ENCODE measurements around the gene TBC1D32.

TBC1D32 gene

GRCh38 chr6:121235386-121235785 is 98.9 kb downstream of the TBC1D32 start:
- no peaks in the 10 kb centered on the region for H3K79me2 ChIP-seq (ENCODE audit: control insufficient read depth, low read length)
- no peaks in the 10 kb centered on the region for H3F3A ChIP-seq (ENCODE audit: control insufficient read depth, insufficient read depth)
- H3K36me3 ChIP-seq (ENCODE audit: control insufficient read depth, low read length), result no peaks in the 10 kb centered on the region
- TF ChIP-seq CTCF (IDR thresholded peaks at IDR 0.05; ENCODE audit: low read depth, low read length, poor library complexity, severe bottlenecking), result no peak
- H3K27me3 ChIP-seq (ENCODE audit: control insufficient read depth, low read length), result no peaks in the 10 kb centered on the region
- no peaks in the 10 kb centered on the region for H3K4me1 ChIP-seq (ENCODE audit: control insufficient read depth, low read length)
- no peak overlapping the region for H3K27ac ChIP-seq (ENCODE audit: low read depth, low read length)
- H3K4me3 ChIP-seq (ENCODE audit: low read length), result no peak overlapping the region
- no peaks in the 10 kb centered on the region for H3K9me2 ChIP-seq (replicated peaks; ENCODE audit: control insufficient read depth, low read length)
- no peaks in the 10 kb centered on the region for H3K9me3 ChIP-seq (ENCODE audit: control insufficient read depth, insufficient read depth, low read length)
- no peaks in the 10 kb centered on the region for H4K20me1 ChIP-seq (ENCODE audit: control insufficient read depth, insufficient read depth, low read depth, low read length)
- no peak overlapping the region for H3K4me2 ChIP-seq (ENCODE audit: low read length)

GRCh38 chr6:121223930-121224329 is 110.3 kb downstream of the TBC1D32 start:
- H3K4me1 ChIP-seq (ENCODE audit: control insufficient read depth, low read length), result no peaks in the 10 kb centered on the region
- no peaks in the 10 kb centered on the region for H3K36me3 ChIP-seq (ENCODE audit: control insufficient read depth, low read length)
- no peaks in the 10 kb centered on the region for H3K9me3 ChIP-seq (ENCODE audit: control insufficient read depth, insufficient read depth, low read length)
- H3K79me2 ChIP-seq (ENCODE audit: control insufficient read depth, low read length), result no peaks in the 10 kb centered on the region
- no peaks in the 10 kb centered on the region for H4K20me1 ChIP-seq (ENCODE audit: control insufficient read depth, insufficient read depth, low read depth, low read length)
- no peaks in the 10 kb centered on the region for H3K9me2 ChIP-seq (replicated peaks; ENCODE audit: control insufficient read depth, low read length)
- no peak overlapping the region for H3K27ac ChIP-seq (ENCODE audit: low read depth, low read length)
- no peak overlapping the region for H3K4me3 ChIP-seq (ENCODE audit: low read length)
- H3K4me2 ChIP-seq (ENCODE audit: low read length), result no peak overlapping the region
- TF ChIP-seq CTCF (IDR thresholded peaks at IDR 0.05; ENCODE audit: low read depth, low read length, poor library complexity, severe bottlenecking) (no peak), EZH2phosphoT487 (IDR thresholded peaks at IDR 0.05; ENCODE audit: borderline replicate concordance, low read length) (no peak)
- no peaks in the 10 kb centered on the region for H3K27me3 ChIP-seq (ENCODE audit: control insufficient read depth, low read length)
- no peaks in the 10 kb centered on the region for H3F3A ChIP-seq (ENCODE audit: control insufficient read depth, insufficient read depth)

GRCh38 chr6:121223212-121223611 is 111.1 kb downstream of the TBC1D32 start:
- no peak for TF ChIP-seq CTCF (IDR thresholded peaks at IDR 0.05; ENCODE audit: low read depth, low read length, poor library complexity, severe bottlenecking)
- H3K9me2 ChIP-seq (replicated peaks; ENCODE audit: control insufficient read depth, low read length), result no peaks in the 10 kb centered on the region

GRCh38 chr6:121222656-121223055 is 111.6 kb downstream of the TBC1D32 start:
- Histone ChIP-seq H3K4me1 (ENCODE audit: control insufficient read depth, low read length) (no peaks in the 10 kb centered on the region), H3K4me2 (ENCODE audit: low read length) (no peak overlapping the region), H3K36me3 (ENCODE audit: control insufficient read depth, low read length) (no peaks in the 10 kb centered on the region), H3K9me2 (replicated peaks; ENCODE audit: control insufficient read depth, low read length) (no peaks in the 10 kb centered on the region), H3K9me3 (ENCODE audit: control insufficient read depth, insufficient read depth, low read length) (no peaks in the 10 kb centered on the region), H3K27me3 (ENCODE audit: control insufficient read depth, low read length) (no peaks in the 10 kb centered on the region), H3K4me3 (ENCODE audit: low read length) (no peak overlapping the region), H3K79me2 (ENCODE audit: control insufficient read depth, low read length) (no peaks in the 10 kb centered on the region), H3F3A (ENCODE audit: control insufficient read depth, insufficient read depth) (no peaks in the 10 kb centered on the region), H4K20me1 (ENCODE audit: control insufficient read depth, insufficient read depth, low read depth, low read length) (no peaks in the 10 kb centered on the region), H3K27ac (ENCODE audit: low read depth, low read length) (no peak overlapping the region)
- TF ChIP-seq CTCF (IDR thresholded peaks at IDR 0.05; ENCODE audit: low read depth, low read length, poor library complexity, severe bottlenecking), result no peak
- TF ChIP-seq EZH2phosphoT487 (IDR thresholded peaks at IDR 0.05; ENCODE audit: borderline replicate concordance, low read length), result no peak

More at GRCh38 chr6:121223212-121223611, 111.1 kb downstream of the TBC1D32 start:
- H3K27me3 ChIP-seq (ENCODE audit: control insufficient read depth, low read length), result no peaks in the 10 kb centered on the region
- no peaks in the 10 kb centered on the region for H3F3A ChIP-seq (ENCODE audit: control insufficient read depth, insufficient read depth)
- no peak overlapping the region for H3K4me2 ChIP-seq (ENCODE audit: low read length)
- H3K36me3 ChIP-seq (ENCODE audit: control insufficient read depth, low read length), result no peaks in the 10 kb centered on the region
- no peaks in the 10 kb centered on the region for H3K4me1 ChIP-seq (ENCODE audit: control insufficient read depth, low read length)
- no peak overlapping the region for H3K27ac ChIP-seq (ENCODE audit: low read depth, low read length)
- H3K9me3 ChIP-seq (ENCODE audit: control insufficient read depth, insufficient read depth, low read length), result no peaks in the 10 kb centered on the region
- H3K4me3 ChIP-seq (ENCODE audit: low read length), result no peak overlapping the region
- no peaks in the 10 kb centered on the region for H4K20me1 ChIP-seq (ENCODE audit: control insufficient read depth, insufficient read depth, low read depth, low read length)
- no peaks in the 10 kb centered on the region for H3K79me2 ChIP-seq (ENCODE audit: control insufficient read depth, low read length)

Data from DOHH2 (cell line).